CD8-positive, alpha-beta memory T cell (primary cell): ENCODE results near the gene UGT1A7. TPM values are rescaled to one million over a fixed set of nuclear protein-coding genes. Genes with fewer than 3 reads are reported as not detected.

Experiments used
- CTCF ChIA-PET: fragments of 350-600 bp; sonication (Branson Sonifier 250); formaldehyde crosslinking; loops from one replicate; lab custom pipeline; 2021; ENCODE audit warnings: antibody characterized with exemption; lab: Charles Lee
- POLR2A ChIA-PET: fragments of 350-600 bp; sonication (Branson Sonifier 250); formaldehyde crosslinking; loops from one replicate; lab custom pipeline; 2021; ENCODE audit warnings: antibody characterized with exemption; lab: Charles Lee
- DNase-seq, 5 donors: peaks; one replicate each; pipeline versions ENCODE4 v3.0.0 to v3.0.0-alpha.2; 2020 to 2022; ENCODE audit warnings: mixed read lengths in 1 of 5
- H3K27ac ChIP-seq: one replicate; pipeline ENCODE4 v1.7.0; 2013; ENCODE audit warnings: low read depth, mild to moderate bottlenecking, low read length, moderate library complexity
- H3K27me3 ChIP-seq: 2 replicates; pipeline ENCODE4 v1.7.0; 2013; ENCODE audit warnings: low read length, mild to moderate bottlenecking; ENCODE audit not compliant: insufficient read depth, poor library complexity, severe bottlenecking
- H3K36me3 ChIP-seq: 2 replicates; pipeline ENCODE4 v1.7.0; 2013; ENCODE audit warnings: mild to moderate bottlenecking, low read length, moderate library complexity; ENCODE audit not compliant: insufficient read depth
- H3K4me1 ChIP-seq: 2 replicates; pipeline ENCODE4 v1.7.0; 2013; ENCODE audit warnings: mild to moderate bottlenecking, low read length, moderate library complexity; ENCODE audit not compliant: insufficient read depth
- H3K4me3 ChIP-seq: 2 replicates; pipeline ENCODE4 v1.7.0; 2013; ENCODE audit warnings: mild to moderate bottlenecking, low read length
- H3K9me3 ChIP-seq: 2 replicates; pipeline ENCODE4 v1.7.0; 2013; ENCODE audit warnings: mild to moderate bottlenecking, low read length
- H3K27ac Mint-ChIP-seq, 8 donors: one replicate each; pipeline ENCODE4 v1.8.0; 2020 to 2021; ENCODE audit warnings: mixed read lengths in 8 of 8, mild to moderate bottlenecking in 6 of 8, inconsistent platforms in 3 of 8, moderate library complexity in 3 of 8
- H3K27me3 Mint-ChIP-seq, 2 donors: one replicate each; pipeline ENCODE4 v1.8.0; 2020 to 2021; ENCODE audit warnings: mixed read lengths in 2 of 2, mild to moderate bottlenecking in 1 of 2, moderate library complexity in 1 of 2
- H3K36me3 Mint-ChIP-seq, 3 donors: one replicate each; pipeline ENCODE4 v1.8.0; 2020 to 2021; ENCODE audit warnings: mixed read lengths in 3 of 3, inconsistent platforms in 1 of 3, mild to moderate bottlenecking in 1 of 3
- H3K4me1 Mint-ChIP-seq, 3 donors: one replicate each; pipeline ENCODE4 v1.8.0; 2020 to 2021; ENCODE audit warnings: mixed read lengths in 3 of 3, inconsistent platforms in 1 of 3, mild to moderate bottlenecking in 1 of 3
- H3K4me3 Mint-ChIP-seq, 7 donors: one replicate each; pipeline ENCODE4 v1.8.0; 2020 to 2021; ENCODE audit warnings: mixed read lengths in 7 of 7, mild to moderate bottlenecking in 6 of 7, moderate library complexity in 4 of 7, inconsistent platforms in 2 of 7
- H3K9me3 Mint-ChIP-seq, 5 donors: one replicate each; pipeline ENCODE4 v1.8.0; 2020 to 2022; ENCODE audit warnings: mixed read lengths in 5 of 5, mild to moderate bottlenecking in 3 of 5, moderate library complexity in 2 of 5, inconsistent platforms in 1 of 5
- polyA plus RNA-seq: library from polyadenylated mRNA; unstranded; fragments of 300-500 nt; fragmentation: Illumina TruSeq; gene quantifications from one replicate; pipeline ENCODE4 v1.2.3, GENCODE V29; 2021
- total RNA-seq, 2 experiments: library from RNA; stranded (reverse); gene quantifications; one replicate each; pipeline ENCODE4 v1.2.3, GENCODE V29; 2021

UGT1A7 gene
- total and polyA plus RNA-seq, 3 experiments from 2014 or later = not detected

- Mint-ChIP-seq H3K9me3 (peaks cover 0 to 6% (median 0%) of the 10 kb centered on the region in 5 donors), H3K36me3 (no peaks in the 10 kb centered on the region), H3K27me3 (peaks cover 8 to 34% of the 10 kb centered on the region in 2 donors), H3K27ac (no peak overlapping the region), H3K4me1 (no peaks in the 10 kb centered on the region), H3K4me3 (no peak overlapping the region)
- Histone ChIP-seq H3K4me3 (no peak overlapping the region), H3K27me3 (no peaks in the 10 kb centered on the region), H3K9me3 (no peaks in the 10 kb centered on the region), H3K27ac (no peak overlapping the region), H3K4me1 (no peaks in the 10 kb centered on the region), H3K36me3 (no peaks in the 10 kb centered on the region)
- POLR2A ChIA-PET = no interaction called here
- CTCF ChIA-PET = no interaction called here
- DNase-seq = no peak
Measured at GRCh38 chr2:233761040-233761769, 79.5 kb downstream of the UGT1A7 start.

GRCh38 chr2:233764264-233764663 lies 82.6 kb downstream of the UGT1A7 start:
- POLR2A ChIA-PET = no interaction called here
- no peaks in the 10 kb centered on the region for H3K9me3 ChIP-seq
- Mint-ChIP-seq H3K9me3 (peaks cover 0 to 2% (median 0%) of the 10 kb centered on the region in 5 donors), H3K4me1 (no peaks in the 10 kb centered on the region), H3K27ac (no peak overlapping the region), H3K4me3 (no peak overlapping the region), H3K36me3 (no peaks in the 10 kb centered on the region), H3K27me3 (peaks cover 10 to 43% of the 10 kb centered on the region in 2 donors)
- no peaks in the 10 kb centered on the region for H3K36me3 ChIP-seq
- CTCF ChIA-PET = no interaction called here
- no peak for DNase-seq
- no peak overlapping the region for H3K27ac ChIP-seq
- H3K4me1 ChIP-seq = no peaks in the 10 kb centered on the region
- H3K4me3 ChIP-seq = no peak overlapping the region
- H3K27me3 ChIP-seq = no peaks in the 10 kb centered on the region

GRCh38 chr2:233764761-233765160 lies 83.1 kb downstream of the UGT1A7 start:
- peaks cover 0 to 2% (median 0%) of the 10 kb centered on the region in 5 donors for H3K9me3 Mint-ChIP-seq
- Histone ChIP-seq H3K36me3 (no peaks in the 10 kb centered on the region), H3K27ac (no peak overlapping the region), H3K27me3 (no peaks in the 10 kb centered on the region), H3K4me3 (no peak overlapping the region), H3K9me3 (no peaks in the 10 kb centered on the region), H3K4me1 (no peaks in the 10 kb centered on the region)
- peaks cover 10 to 45% of the 10 kb centered on the region in 2 donors for H3K27me3 Mint-ChIP-seq
- H3K4me3 Mint-ChIP-seq = no peak overlapping the region
- CTCF ChIA-PET = no interaction called here
- no peak for DNase-seq
- no peak overlapping the region for H3K27ac Mint-ChIP-seq
- POLR2A ChIA-PET = no interaction called here
- no peaks in the 10 kb centered on the region for H3K4me1 Mint-ChIP-seq
- H3K36me3 Mint-ChIP-seq = no peaks in the 10 kb centered on the region

GRCh38 chr2:233766416-233766815 lies 84.7 kb downstream of the UGT1A7 start:
- CTCF ChIA-PET = no interaction called here
- Histone ChIP-seq H3K27ac (no peak overlapping the region), H3K36me3 (no peaks in the 10 kb centered on the region), H3K27me3 (no peaks in the 10 kb centered on the region), H3K9me3 (no peaks in the 10 kb centered on the region), H3K4me3 (no peak overlapping the region), H3K4me1 (no peaks in the 10 kb centered on the region)
- Mint-ChIP-seq H3K36me3 (no peaks in the 10 kb centered on the region), H3K27me3 (peaks cover 12 to 45% of the 10 kb centered on the region in 2 donors), H3K4me3 (no peak overlapping the region), H3K4me1 (no peaks in the 10 kb centered on the region), H3K9me3 (peaks cover 0 to 2% (median 0%) of the 10 kb centered on the region in 5 donors), H3K27ac (no peak overlapping the region)
- POLR2A ChIA-PET = no interaction called here
- no peak for DNase-seq

- CTCF ChIA-PET = no interaction called here
- Histone ChIP-seq H3K9me3 (no peaks in the 10 kb centered on the region), H3K4me3 (no peak overlapping the region), H3K36me3 (no peaks in the 10 kb centered on the region), H3K27ac (no peak overlapping the region), H3K27me3 (no peaks in the 10 kb centered on the region), H3K4me1 (no peaks in the 10 kb centered on the region)
- H3K4me1 Mint-ChIP-seq = no peaks in the 10 kb centered on the region
- POLR2A ChIA-PET = no interaction called here
- H3K27me3 Mint-ChIP-seq = peaks cover 12 to 48% of the 10 kb centered on the region in 2 donors
- H3K4me3 Mint-ChIP-seq = no peak overlapping the region
- no peak overlapping the region for H3K27ac Mint-ChIP-seq
- H3K36me3 Mint-ChIP-seq = no peaks in the 10 kb centered on the region
- DNase-seq = no peak
- peaks cover 0 to 2% (median 0%) of the 10 kb centered on the region in 5 donors for H3K9me3 Mint-ChIP-seq
Measured at GRCh38 chr2:233768076-233768475, 86.4 kb downstream of the UGT1A7 start.

GRCh38 chr2:233769260-233769659 lies 87.6 kb downstream of the UGT1A7 start:
- H3K4me1 Mint-ChIP-seq = no peaks in the 10 kb centered on the region
- Histone ChIP-seq H3K4me3 (no peak overlapping the region), H3K27me3 (no peaks in the 10 kb centered on the region), H3K27ac (no peak overlapping the region), H3K36me3 (no peaks in the 10 kb centered on the region), H3K4me1 (no peaks in the 10 kb centered on the region), H3K9me3 (no peaks in the 10 kb centered on the region)
- peaks cover 0 to 2% (median 0%) of the 10 kb centered on the region in 5 donors for H3K9me3 Mint-ChIP-seq
- POLR2A ChIA-PET = no interaction called here
- no peak for DNase-seq
- no peak overlapping the region for H3K4me3 Mint-ChIP-seq
- CTCF ChIA-PET = no interaction called here
- peaks cover 10 to 37% of the 10 kb centered on the region in 2 donors for H3K27me3 Mint-ChIP-seq
- no peak overlapping the region for H3K27ac Mint-ChIP-seq
- no peaks in the 10 kb centered on the region for H3K36me3 Mint-ChIP-seq

- Histone ChIP-seq H3K4me3 (no peak overlapping the region), H3K9me3 (no peaks in the 10 kb centered on the region), H3K27ac (no peak overlapping the region), H3K4me1 (no peaks in the 10 kb centered on the region), H3K36me3 (no peaks in the 10 kb centered on the region), H3K27me3 (no peaks in the 10 kb centered on the region)
- ChIA-PET CTCF (no interaction called here), POLR2A (no interaction called here)
- Mint-ChIP-seq H3K27ac (no peak overlapping the region), H3K4me3 (no peak overlapping the region), H3K27me3 (peaks cover 5 to 28% of the 10 kb centered on the region in 2 donors), H3K36me3 (peaks cover 0 to 9% (median 0%) of the 10 kb centered on the region in 3 donors), H3K4me1 (no peaks in the 10 kb centered on the region), H3K9me3 (peaks cover 0 to 8% (median 1%) of the 10 kb centered on the region in 5 donors)
- DNase-seq = no peak
Measured at GRCh38 chr2:233772153-233772552, 90.5 kb downstream of the UGT1A7 start.

- no peak overlapping the region for H3K27ac Mint-ChIP-seq
- DNase-seq = no peak
- peaks cover 3 to 29% of the 10 kb centered on the region in 2 donors for H3K27me3 Mint-ChIP-seq
- POLR2A ChIA-PET = no interaction called here
- Histone ChIP-seq H3K27ac (no peak overlapping the region), H3K4me3 (no peak overlapping the region), H3K36me3 (no peaks in the 10 kb centered on the region), H3K27me3 (no peaks in the 10 kb centered on the region), H3K4me1 (no peaks in the 10 kb centered on the region), H3K9me3 (no peaks in the 10 kb centered on the region)
- CTCF ChIA-PET = no interaction called here
- H3K9me3 Mint-ChIP-seq = peaks cover 0 to 8% (median 1%) of the 10 kb centered on the region in 5 donors
- H3K4me3 Mint-ChIP-seq = no peak overlapping the region
- no peaks in the 10 kb centered on the region for H3K4me1 Mint-ChIP-seq
- H3K36me3 Mint-ChIP-seq = peaks cover 0 to 9% (median 0%) of the 10 kb centered on the region in 3 donors
Measured at GRCh38 chr2:233772583-233772982, 90.9 kb downstream of the UGT1A7 start.
